Hepatocyte (in vitro differentiated cells): ENCODE measurements around the gene GPM6B.

ENCODE experiments used
- CTCF ChIP-seq: fragments of 200-600 bp; sonication (generic); IDR thresholded peaks from 2 replicates; pipeline ENCODE4 v1.5.1; 2016; ENCODE audit warnings: antibody characterized with exemption, mild to moderate bottlenecking; ENCODE audit not compliant: poor library complexity
- EZH2 ChIP-seq: fragments of 200-600 bp; sonication (generic); IDR thresholded peaks from 2 replicates; pipeline ENCODE4 v1.6.1; 2016; ENCODE audit warnings: antibody characterized with exemption, mild to moderate bottlenecking, borderline replicate concordance
- EZH2phosphoT487 ChIP-seq: fragments of 200-600 bp; sonication (generic); IDR thresholded peaks from one replicate; pipeline ENCODE4 v1.6.1; 2018; ENCODE audit warnings: antibody characterized with exemption, mild to moderate bottlenecking, low read depth, moderate library complexity; ENCODE audit not compliant: unreplicated experiment, severe bottlenecking

- TF ChIP-seq CTCF (no peak), EZH2 (no peak), EZH2phosphoT487 (no peak)
Measured at GRCh38 chrX:13805241-13805640, 11.7 kb downstream of the GPM6B start.
